Measurements from ENCODE around the gene IKBKE.

Gene IKBKE

DNA sequence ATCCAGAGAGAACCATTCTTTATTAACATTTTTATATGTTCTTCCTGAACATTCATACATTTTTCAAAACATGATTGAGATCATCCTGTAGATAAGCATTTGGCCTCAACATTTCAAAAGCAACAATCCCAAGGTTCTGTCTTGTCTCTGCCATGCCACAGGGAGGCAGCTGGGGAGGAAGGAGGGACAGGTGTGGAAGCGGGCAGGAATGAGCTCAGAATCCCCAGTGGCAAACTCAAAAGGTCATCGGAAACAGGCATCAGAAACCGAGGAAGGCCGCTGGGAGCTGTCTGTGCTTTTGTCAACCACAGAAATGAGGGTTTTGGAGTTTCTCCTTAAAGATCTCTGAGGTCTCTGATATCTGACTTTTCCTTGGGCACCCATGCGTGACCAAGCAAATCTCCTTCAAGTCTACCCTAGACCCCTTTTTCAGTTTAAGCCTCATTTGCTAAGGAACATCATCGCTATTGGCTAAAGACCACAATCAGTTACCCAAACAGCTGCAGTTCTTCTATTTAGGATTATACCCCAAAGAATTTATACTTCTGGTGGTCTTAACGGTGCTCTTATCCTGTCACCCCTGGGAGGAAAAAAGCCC, 71.1 kb downstream of the IKBKE start:
- DNase-seq (ENCODE audit: low spot score) = no peak

- DNase-seq (ENCODE audit: low spot score) = peak; percentile 71
These were observed 74.4 kb downstream of the IKBKE start for GRCh38 chr1:206544562-206545257.

- no peak for DNase-seq (ENCODE audit: low spot score)
These were observed 75.1 kb downstream of the IKBKE start for GRCh38 chr1:206545351-206545750.

Data from Ammon's horn (tissue), 1 donor.